ENCODE measurements around the gene CNTN4. TPM values are rescaled to one million over a fixed set of nuclear protein-coding genes. Genes with fewer than 3 reads are reported as not detected.

CNTN4 gene
- total RNA-seq, 1 experiment from 2014 or later = 51.3 TPM

GRCh38 chr3:3101660-3102458, 1003.2 kb downstream of the CNTN4 start:
- no peak for TF ChIP-seq CTCF (IDR thresholded peaks at IDR 0.05; ENCODE audit: insufficient read depth in 1 of 2, low read depth in 1 of 2, low read length in 1 of 2, severe bottlenecking in 1 of 2, unreplicated experiment in 1 of 2)
- H3K9me3 ChIP-seq = no peaks in the 10 kb centered on the region
- H3K27me3 ChIP-seq (replicated peaks; ENCODE audit: control insufficient read depth, insufficient read depth, low read length) = no peaks in the 10 kb centered on the region
- Mint-ChIP-seq H3K27ac (ENCODE audit: unreplicated experiment) (no peak overlapping the region), H3K4me3 (ENCODE audit: unreplicated experiment) (no peak overlapping the region), H3K9me3 (ENCODE audit: unreplicated experiment) (no peaks in the 10 kb centered on the region), H3K36me3 (ENCODE audit: insufficient read depth, unreplicated experiment) (no peaks in the 10 kb centered on the region), H3K27me3 (ENCODE audit: insufficient read depth, unreplicated experiment) (no peaks in the 10 kb centered on the region), H3K4me1 (ENCODE audit: low read depth, unreplicated experiment) (no peaks in the 10 kb centered on the region)
- ChIA-PET POLR2A (no interaction called here), CTCF (no interaction called here)
- H3K4me1 ChIP-seq = no peaks in the 10 kb centered on the region; the same call in 1 of the 2 replicates
- intact Hi-C loops (cut with micrococcal nuclease; ENCODE audit: unreplicated experiment) = no loop called here
- H3K4me3 ChIP-seq (ENCODE audit: low read depth, low read length) = no peak overlapping the region
- no peaks in the 10 kb centered on the region for H3K36me3 ChIP-seq (ENCODE audit: control insufficient read depth, insufficient read depth, low read length)
- BruUV-seq (replicated peaks) = no TSS peak
- DNase-seq = no peak

GRCh38 chr3:3102751-3103150, 1004.1 kb downstream of the CNTN4 start:
- Mint-ChIP-seq H3K27ac (ENCODE audit: unreplicated experiment) (no peak overlapping the region), H3K4me1 (ENCODE audit: low read depth, unreplicated experiment) (no peaks in the 10 kb centered on the region), H3K4me3 (ENCODE audit: unreplicated experiment) (no peak overlapping the region), H3K36me3 (ENCODE audit: insufficient read depth, unreplicated experiment) (no peaks in the 10 kb centered on the region), H3K27me3 (ENCODE audit: insufficient read depth, unreplicated experiment) (no peaks in the 10 kb centered on the region), H3K9me3 (ENCODE audit: unreplicated experiment) (no peaks in the 10 kb centered on the region)
- Histone ChIP-seq H3K27me3 (replicated peaks; ENCODE audit: control insufficient read depth, insufficient read depth, low read length) (no peaks in the 10 kb centered on the region), H3K9me3 (no peaks in the 10 kb centered on the region), H3K4me1 (no peaks in the 10 kb centered on the region; the same call in 1 of the 2 replicates), H3K4me3 (ENCODE audit: low read depth, low read length) (no peak overlapping the region), H3K36me3 (ENCODE audit: control insufficient read depth, insufficient read depth, low read length) (no peaks in the 10 kb centered on the region)
- BruUV-seq (replicated peaks) = no TSS peak
- no peak for DNase-seq
- no peak for TF ChIP-seq CTCF (IDR thresholded peaks at IDR 0.05; ENCODE audit: insufficient read depth in 1 of 2, low read depth in 1 of 2, low read length in 1 of 2, severe bottlenecking in 1 of 2, unreplicated experiment in 1 of 2)
- ChIA-PET CTCF (no interaction called here), POLR2A (no interaction called here)
- intact Hi-C loops (cut with micrococcal nuclease; ENCODE audit: unreplicated experiment) = no loop called here

GRCh38 chr3:3105246-3105645, 1006.6 kb downstream of the CNTN4 start:
- Mint-ChIP-seq H3K36me3 (ENCODE audit: insufficient read depth, unreplicated experiment) (no peaks in the 10 kb centered on the region), H3K4me1 (ENCODE audit: low read depth, unreplicated experiment) (peaks cover 7% of the 10 kb centered on the region), H3K27ac (ENCODE audit: unreplicated experiment) (no peak overlapping the region), H3K9me3 (ENCODE audit: unreplicated experiment) (no peaks in the 10 kb centered on the region), H3K27me3 (ENCODE audit: insufficient read depth, unreplicated experiment) (no peaks in the 10 kb centered on the region), H3K4me3 (ENCODE audit: unreplicated experiment) (no peak overlapping the region)
- H3K27me3 ChIP-seq (replicated peaks; ENCODE audit: control insufficient read depth, insufficient read depth, low read length) = no peaks in the 10 kb centered on the region
- DNase-seq = no peak
- POLR2A ChIA-PET = no interaction called here
- H3K4me1 ChIP-seq = 0 out of 2 replicates have a peak, but pooled peaks cover under 1% of the 10 kb centered on the region
- CTCF ChIA-PET = interaction anchor here (0.6 kb wide), 1 partner anchor 55 kb away, joined by 4 read pairs; no protein-coding TSS in a partner anchor
- H3K36me3 ChIP-seq (ENCODE audit: control insufficient read depth, insufficient read depth, low read length) = no peaks in the 10 kb centered on the region
- intact Hi-C loops (cut with micrococcal nuclease; ENCODE audit: unreplicated experiment) = no loop called here
- no peak overlapping the region for H3K4me3 ChIP-seq (ENCODE audit: low read depth, low read length)
- H3K9me3 ChIP-seq = no peaks in the 10 kb centered on the region
- TF ChIP-seq CTCF (IDR thresholded peaks at IDR 0.05; ENCODE audit: insufficient read depth in 1 of 2, low read depth in 1 of 2, low read length in 1 of 2, severe bottlenecking in 1 of 2, unreplicated experiment in 1 of 2) = no peak
- BruUV-seq (replicated peaks) = no TSS peak
